Upper lobe of right lung (tissue), 1 donor: ENCODE data around the gene AK8. TPM values are rescaled to one million over a fixed set of nuclear protein-coding genes. Genes with fewer than 3 reads are reported as not detected.

Experiments used
- ATAC-seq: fragments of 200-7000 bp; cut with Tn5 transposase; one replicate; pipeline ENCODE4 v1.9.1; 2020; ENCODE audit warnings: mild to moderate bottlenecking, moderate library complexity
- DNase-seq: peaks from one replicate; pipeline ENCODE4 v3.0.0-alpha.2; 2020
- H3K27ac ChIP-seq: fragments of 200-600 bp; one replicate; pipeline ENCODE4 v1.8.0; 2022
- H3K27me3 ChIP-seq: fragments of 200-600 bp; one replicate; pipeline ENCODE4 v1.8.0; 2022; ENCODE audit warnings: mild to moderate bottlenecking
- H3K36me3 ChIP-seq: fragments of 200-600 bp; one replicate; pipeline ENCODE4 v1.8.0; 2022
- H3K4me1 ChIP-seq: fragments of 200-600 bp; one replicate; pipeline ENCODE4 v1.8.0; 2022
- H3K4me3 ChIP-seq: fragments of 200-600 bp; one replicate; pipeline ENCODE4 v1.8.0; 2022; ENCODE audit warnings: mild to moderate bottlenecking
- H3K9me3 ChIP-seq: fragments of 200-600 bp; one replicate; pipeline ENCODE4 v1.8.0; 2022
- intact Hi-C: fragments of 100-400 bp; cut with DNase I; formaldehyde crosslinking; loops from one replicate; pipeline ENCODE4 v1.11.0; 2022
- total RNA-seq: library from RNA; stranded (reverse); fragmentation: NEBNext Ultra II Directional; extraction: Animal tissue kit (Norgen Biotek cat#: 25700); gene quantifications from one replicate; pipeline ENCODE4 v1.2.1, GENCODE V29; 2021
- TF ChIP-seq, protein P1 (sequence below): fragments of 200-600 bp; IDR thresholded peaks from one replicate; pipeline ENCODE4 v1.8.0; 2022; ENCODE audit warnings: antibody characterized with exemption
- donor health status: DM: no; HTN: yes; CAD: no; lungs with severe emphysema.

AK8 gene
- total RNA-seq, 1 donor from 2014 or later, result 0.55 TPM

DNA sequence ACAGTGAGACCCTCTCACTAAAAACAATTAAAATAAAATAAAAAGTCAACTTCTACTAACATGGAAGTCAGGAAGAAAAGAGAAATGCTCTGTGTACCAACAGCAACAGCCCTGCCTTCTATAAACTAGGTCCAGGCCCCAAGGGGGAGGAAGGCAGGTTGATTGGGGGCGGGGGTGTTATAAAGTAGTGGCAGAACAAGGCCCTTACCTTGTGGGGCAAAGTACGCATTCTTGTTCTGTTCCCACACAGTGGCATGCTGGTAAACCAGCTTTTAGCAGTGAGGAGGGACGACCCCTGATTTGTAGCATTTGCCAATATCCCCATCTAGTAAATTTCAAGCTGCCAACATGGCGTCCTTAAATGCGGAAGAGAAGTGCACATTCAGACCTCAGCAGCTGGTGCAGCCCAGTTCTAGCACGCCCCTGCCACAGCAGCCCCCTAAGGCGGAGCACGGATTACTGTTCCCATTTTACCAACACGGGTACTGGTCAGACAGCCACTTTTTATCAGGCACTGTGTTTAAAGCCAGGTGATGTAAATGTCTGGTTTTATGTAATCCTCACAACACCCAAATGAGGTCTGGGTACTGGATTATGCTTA lies 138.3 kb downstream of the AK8 start:
- no peak overlapping the region for H3K27ac ChIP-seq
- no peak for DNase-seq
- H3K9me3 ChIP-seq, result no peaks in the 10 kb centered on the region
- TF ChIP-seq, protein P1, sequence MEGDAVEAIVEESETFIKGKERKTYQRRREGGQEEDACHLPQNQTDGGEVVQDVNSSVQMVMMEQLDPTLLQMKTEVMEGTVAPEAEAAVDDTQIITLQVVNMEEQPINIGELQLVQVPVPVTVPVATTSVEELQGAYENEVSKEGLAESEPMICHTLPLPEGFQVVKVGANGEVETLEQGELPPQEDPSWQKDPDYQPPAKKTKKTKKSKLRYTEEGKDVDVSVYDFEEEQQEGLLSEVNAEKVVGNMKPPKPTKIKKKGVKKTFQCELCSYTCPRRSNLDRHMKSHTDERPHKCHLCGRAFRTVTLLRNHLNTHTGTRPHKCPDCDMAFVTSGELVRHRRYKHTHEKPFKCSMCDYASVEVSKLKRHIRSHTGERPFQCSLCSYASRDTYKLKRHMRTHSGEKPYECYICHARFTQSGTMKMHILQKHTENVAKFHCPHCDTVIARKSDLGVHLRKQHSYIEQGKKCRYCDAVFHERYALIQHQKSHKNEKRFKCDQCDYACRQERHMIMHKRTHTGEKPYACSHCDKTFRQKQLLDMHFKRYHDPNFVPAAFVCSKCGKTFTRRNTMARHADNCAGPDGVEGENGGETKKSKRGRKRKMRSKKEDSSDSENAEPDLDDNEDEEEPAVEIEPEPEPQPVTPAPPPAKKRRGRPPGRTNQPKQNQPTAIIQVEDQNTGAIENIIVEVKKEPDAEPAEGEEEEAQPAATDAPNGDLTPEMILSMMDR, result no peak
- H3K4me3 ChIP-seq, result no peak overlapping the region
- intact Hi-C loops, result no loop called here
- no peaks in the 10 kb centered on the region for H3K36me3 ChIP-seq
- H3K27me3 ChIP-seq, result peaks cover 45% of the 10 kb centered on the region
- H3K4me1 ChIP-seq, result no peaks in the 10 kb centered on the region
- ATAC-seq, result no peak

- no peak overlapping the region for H3K4me3 ChIP-seq
- DNase-seq (no peak), ATAC-seq (no peak)
- TF ChIP-seq, protein P1, result no peak
- intact Hi-C loops, result no loop called here
- H3K4me1 ChIP-seq, result no peaks in the 10 kb centered on the region
- no peak overlapping the region for H3K27ac ChIP-seq
- no peaks in the 10 kb centered on the region for H3K9me3 ChIP-seq
- no peaks in the 10 kb centered on the region for H3K27me3 ChIP-seq
- H3K36me3 ChIP-seq, result no peaks in the 10 kb centered on the region
Measured at GRCh38 chr9:132733260-132733815, 144.7 kb downstream of the AK8 start.

- DNase-seq (no peak), ATAC-seq (peak; percentile 65)
- Histone ChIP-seq H3K4me1 (no peaks in the 10 kb centered on the region), H3K4me3 (no peak overlapping the region), H3K36me3 (no peaks in the 10 kb centered on the region), H3K9me3 (no peaks in the 10 kb centered on the region), H3K27me3 (no peaks in the 10 kb centered on the region), H3K27ac (no peak overlapping the region)
- intact Hi-C loops, result no loop called here
- TF ChIP-seq, protein P1, result no peak
Measured at GRCh38 chr9:132732326-132733259, 145.5 kb downstream of the AK8 start.

- TF ChIP-seq, protein P1, result no peak
- ATAC-seq (peak; percentile 44), DNase-seq (no peak)
- H3K27ac ChIP-seq, result no peak overlapping the region
- no peaks in the 10 kb centered on the region for H3K36me3 ChIP-seq
- intact Hi-C loops, result no loop called here
- no peaks in the 10 kb centered on the region for H3K27me3 ChIP-seq
- H3K4me1 ChIP-seq, result no peaks in the 10 kb centered on the region
- H3K9me3 ChIP-seq, result no peaks in the 10 kb centered on the region
- no peak overlapping the region for H3K4me3 ChIP-seq
Measured at GRCh38 chr9:132731230-132731629, 146.9 kb downstream of the AK8 start.

DNA sequence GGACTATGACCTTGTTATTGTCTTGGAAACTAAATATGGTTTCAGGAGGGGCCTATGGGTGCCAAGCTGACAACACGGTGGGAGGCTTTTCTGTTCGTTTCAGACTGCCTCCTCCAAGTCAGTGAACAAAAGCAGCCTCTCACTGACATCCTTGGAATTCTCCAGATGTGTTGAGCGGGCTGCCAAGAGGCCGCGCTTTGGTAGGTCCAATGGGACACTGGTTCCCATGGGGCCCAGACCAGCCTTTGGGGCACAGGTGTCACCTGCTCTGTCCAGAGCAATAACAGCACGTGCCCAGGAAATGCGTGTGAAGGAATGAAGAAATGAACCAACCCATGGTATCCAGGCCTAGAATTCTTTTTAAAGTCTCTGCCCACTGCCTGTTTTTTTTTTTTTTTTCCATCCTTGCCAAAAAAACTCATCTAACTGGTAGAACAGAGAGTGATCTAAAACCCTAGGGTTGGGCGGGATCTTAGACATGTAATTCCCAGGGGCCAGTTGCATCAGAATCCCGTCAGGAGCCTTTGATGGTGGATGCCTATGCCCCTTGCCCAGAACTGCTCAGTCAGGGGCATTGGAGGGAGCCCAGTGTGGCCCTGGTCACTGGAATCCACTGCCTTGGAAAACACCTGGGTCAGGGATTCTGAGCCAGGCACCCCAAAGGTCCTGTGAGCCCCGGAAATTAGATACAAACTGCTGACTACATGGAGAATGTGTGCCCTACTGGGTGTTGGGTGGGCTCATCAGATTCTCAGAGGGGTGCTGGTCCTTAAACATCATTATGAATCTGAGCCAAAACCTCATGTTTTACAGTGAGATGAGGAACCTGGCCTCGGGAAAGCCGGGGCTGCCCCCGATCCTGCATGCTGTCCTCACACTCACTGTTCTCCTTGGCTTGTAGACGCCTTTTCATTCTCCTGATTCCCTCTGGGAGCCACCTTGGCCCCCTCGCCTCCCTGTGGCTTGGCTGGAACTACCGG lies 147.7 kb downstream of the AK8 start:
- TF ChIP-seq, protein P1, result no peak
- Histone ChIP-seq H3K36me3 (no peaks in the 10 kb centered on the region), H3K4me1 (no peaks in the 10 kb centered on the region), H3K27me3 (no peaks in the 10 kb centered on the region), H3K4me3 (no peak overlapping the region), H3K9me3 (no peaks in the 10 kb centered on the region), H3K27ac (no peak overlapping the region)
- intact Hi-C loops, result no loop called here
- ATAC-seq (no peak), DNase-seq (no peak)
